Inferior parietal cortex (tissue), 1 donor: ENCODE measurements around the gene QSOX1.
"Not testable (repeated sequence)": the region's sequence is repeated elsewhere in the genome, so short reads cannot be mapped to it uniquely, and the experiment has no call there.

Experiments
- DNase-seq: peaks from one replicate; pipeline ENCODE4 v3.0.0-alpha.2; 2016; ENCODE audit errors: extremely low spot score

The QSOX1 gene

DNA sequence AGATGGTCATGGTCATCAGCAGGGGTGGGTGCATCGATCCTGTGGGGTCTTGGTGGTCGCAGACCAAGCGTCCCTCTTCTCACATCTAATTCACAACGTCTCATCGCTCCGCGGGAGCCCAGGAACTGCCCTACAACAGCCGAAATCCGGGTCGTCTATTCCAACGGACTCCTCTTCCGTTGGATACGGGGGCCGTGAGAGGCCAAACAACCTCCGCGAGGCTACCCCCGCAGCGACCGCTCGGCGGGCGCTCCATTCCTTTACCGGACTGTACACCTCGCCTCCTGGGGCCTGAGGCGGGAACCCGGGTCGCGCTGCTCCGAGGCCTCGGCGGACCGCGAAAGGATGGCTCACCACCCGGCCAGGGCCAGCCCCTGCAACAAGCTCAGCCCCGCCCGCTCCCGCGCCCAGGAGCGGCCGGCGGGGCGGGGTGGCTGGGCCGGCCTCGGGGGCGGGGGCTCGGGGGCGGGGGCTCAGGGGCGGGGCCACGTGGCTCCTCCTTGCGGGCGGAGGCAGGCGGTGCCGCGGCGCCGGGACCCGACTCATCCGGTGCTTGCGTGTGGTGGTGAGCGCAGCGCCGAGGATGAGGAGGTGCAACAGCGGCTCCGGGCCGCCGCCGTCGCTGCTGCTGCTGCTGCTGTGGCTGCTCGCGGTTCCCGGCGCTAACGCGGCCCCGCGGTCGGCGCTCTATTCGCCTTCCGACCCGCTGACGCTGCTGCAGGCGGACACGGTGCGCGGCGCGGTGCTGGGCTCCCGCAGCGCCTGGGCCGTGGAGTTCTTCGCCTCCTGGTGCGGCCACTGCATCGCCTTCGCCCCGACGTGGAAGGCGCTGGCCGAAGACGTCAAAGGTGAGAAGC, at the start of gene QSOX1:
Gene QSOX1, plus strand, starts transcription at position 545 of the 857 bp plus-strand sequence. Its CDS starts 39 bp downstream, at position 584.
- peak; percentile 91 for DNase-seq

DNA sequence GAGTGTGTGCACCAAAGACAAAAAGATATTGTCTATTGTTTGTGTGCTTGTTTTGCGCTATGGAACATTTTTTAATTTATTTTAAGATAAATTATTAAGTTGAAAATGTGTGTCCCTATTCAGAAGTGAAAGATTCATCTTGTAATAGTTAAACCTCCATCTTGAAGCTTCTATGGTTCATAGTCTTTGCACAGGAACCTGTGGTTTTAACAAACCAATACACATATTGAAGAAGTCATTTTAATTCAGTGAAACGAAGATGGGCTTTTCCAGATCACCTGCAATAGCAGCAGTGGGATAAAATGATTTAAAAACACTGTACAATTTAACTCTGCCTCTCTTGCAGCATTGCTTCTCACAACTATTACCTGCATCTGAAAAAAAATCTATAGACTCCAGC, 42.6 kb upstream of the QSOX1 start:
- no peak for DNase-seq

DNA sequence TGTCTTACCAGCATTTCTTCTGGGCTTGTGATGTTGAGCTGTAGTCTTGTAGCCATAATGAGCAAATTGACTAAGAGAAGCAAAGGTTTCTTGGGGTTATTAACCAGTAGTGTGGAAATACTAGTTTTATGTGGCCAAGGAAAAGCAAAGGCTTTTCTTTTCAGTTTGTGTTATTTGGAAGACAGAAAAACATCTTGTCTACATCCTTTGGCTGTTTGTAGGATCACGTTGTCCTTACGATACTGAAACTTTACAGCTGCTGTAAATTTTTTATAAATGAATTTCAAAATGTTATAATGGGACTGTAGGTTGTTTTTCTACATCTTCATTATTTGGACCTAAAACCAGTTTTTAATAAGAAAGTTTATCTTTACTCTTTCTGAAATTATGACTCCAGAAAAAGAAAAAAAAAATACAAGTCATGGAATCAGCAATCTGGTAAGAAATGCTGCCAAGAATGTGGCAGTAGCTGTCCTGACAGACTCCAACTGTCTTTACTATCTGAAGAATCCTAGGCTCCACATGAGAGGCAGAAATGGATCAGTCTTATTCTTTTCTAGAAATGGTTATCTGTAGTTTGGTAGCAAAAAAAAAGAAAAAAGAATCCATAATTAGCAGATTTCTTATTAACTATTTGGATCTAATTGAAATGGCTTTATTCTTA, 41.6 kb upstream of the QSOX1 start:
- DNase-seq = no peak

GRCh38 chr1:180114396-180114945, 40.2 kb upstream of the QSOX1 start:
- DNase-seq = no peak

DNA sequence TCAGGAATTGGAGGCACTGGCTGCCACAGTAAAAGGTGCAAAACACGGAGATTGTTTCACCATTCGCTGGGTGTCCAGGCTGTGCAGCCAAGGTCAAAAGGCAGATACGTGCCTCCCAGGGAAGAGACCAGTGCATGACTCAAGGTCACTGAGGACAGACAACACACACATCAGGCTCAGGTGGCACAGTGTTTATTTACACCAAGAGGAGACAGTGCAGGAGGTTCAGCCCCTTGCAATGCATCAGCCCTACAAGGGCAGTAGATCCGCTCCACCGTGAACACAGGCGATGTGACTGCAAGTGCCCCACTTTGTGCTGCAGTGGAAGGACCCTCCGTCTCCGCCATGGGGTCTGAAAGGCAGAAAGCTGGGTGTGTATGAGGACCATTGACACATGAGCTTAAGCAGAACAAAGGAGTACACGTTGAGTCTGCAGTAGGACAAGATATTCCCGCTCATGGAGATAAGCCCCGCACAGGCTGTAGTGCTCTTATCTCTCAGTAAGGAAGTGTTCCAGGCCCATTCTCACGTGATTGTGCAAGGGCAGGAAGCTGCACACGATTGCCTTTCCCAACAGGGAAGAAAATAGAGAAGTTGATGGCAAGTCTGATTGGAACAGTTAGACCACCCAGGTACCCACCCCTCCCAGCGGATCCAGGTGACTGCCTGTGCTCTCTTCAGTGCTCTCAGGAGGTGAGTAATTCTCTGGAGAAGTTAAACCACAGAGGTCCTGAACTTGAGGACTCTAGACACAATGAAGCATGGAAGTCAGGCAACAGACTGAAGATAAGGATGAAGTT, 37.5 kb upstream of the QSOX1 start:
- no peak for DNase-seq

DNA sequence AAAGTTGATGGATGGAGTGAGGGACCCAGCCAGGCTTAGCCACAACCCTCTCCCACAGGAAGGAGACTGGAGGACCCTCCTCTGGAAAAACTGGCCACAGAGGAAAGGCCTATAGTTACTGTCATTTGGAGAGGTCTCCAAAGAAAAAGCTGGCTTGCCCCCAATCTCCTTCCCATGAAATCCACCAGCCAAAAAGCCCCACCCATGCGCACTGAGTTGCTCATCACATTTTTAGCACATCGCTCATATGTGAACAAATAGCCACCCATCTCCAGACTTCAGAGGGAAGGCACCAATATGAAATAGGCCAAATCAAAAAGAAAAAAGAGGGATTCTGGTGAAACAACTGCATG, 36.9 kb upstream of the QSOX1 start:
- DNase-seq = no peak

- no peak for DNase-seq
Measured at GRCh38 chr1:180119837-180120236, 34.8 kb upstream of the QSOX1 start.

GRCh38 chr1:180123463-180123936, 31.2 kb upstream of the QSOX1 start:
- DNase-seq = no peak

DNA sequence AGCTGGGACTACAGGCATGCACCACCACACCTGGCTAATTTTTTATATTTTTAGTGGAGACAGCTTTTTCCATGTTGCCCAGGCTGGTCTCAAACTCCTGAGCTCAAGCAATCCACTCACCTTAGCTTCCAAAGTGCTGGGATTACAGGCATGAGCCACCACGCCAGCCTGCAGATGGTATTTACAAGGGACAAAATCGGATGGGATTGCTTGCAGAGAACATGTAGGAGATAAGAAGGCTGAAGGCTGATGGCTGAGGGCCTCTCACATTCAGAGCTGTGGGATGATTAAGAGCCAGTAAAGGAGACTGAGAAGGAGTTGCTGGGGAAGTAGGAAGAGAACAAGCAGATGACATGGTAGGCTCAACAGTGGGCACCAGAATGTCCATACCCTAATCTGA, 24.0 kb upstream of the QSOX1 start:
- no peak for DNase-seq

DNA sequence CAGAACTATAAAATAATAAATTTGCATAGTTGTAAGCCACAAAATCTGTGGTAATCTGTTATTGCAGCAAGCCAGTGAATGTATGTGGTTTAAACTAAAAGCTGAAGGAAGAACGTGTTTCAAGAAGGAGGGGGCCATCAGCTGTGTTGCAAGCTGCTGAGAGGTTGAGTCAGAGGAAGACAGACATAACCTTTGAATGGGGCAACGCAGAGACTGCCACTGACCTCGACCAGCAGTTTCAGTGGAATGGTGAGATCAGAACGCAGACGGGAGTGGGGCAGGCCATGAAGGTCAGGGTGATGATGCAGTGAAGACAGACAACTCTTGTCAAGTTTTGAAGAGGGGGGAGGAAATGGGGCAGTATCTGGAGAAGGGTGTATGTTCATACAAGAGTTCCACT, 23.2 kb upstream of the QSOX1 start:
- DNase-seq = no peak

DNA sequence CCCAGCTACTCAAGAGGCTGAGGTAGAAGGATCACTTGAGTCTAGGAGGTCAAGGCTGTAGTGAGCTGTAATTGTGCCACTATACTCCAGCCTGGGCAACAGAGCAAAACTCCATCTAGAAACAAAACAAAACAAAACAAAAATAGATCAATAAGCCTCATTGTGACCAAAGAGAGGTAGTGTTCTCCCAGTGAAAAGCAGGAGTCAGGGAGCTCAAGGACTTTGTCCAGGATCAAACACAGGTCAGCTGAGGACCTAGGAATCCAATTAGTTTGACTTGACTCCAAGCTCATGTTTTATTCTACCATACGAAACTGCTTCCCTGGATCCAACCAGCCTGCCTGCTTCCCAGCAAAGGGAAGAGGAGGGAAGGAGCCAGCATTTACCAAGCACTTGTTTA, 21.5 kb upstream of the QSOX1 start:
- DNase-seq = no peak

DNA sequence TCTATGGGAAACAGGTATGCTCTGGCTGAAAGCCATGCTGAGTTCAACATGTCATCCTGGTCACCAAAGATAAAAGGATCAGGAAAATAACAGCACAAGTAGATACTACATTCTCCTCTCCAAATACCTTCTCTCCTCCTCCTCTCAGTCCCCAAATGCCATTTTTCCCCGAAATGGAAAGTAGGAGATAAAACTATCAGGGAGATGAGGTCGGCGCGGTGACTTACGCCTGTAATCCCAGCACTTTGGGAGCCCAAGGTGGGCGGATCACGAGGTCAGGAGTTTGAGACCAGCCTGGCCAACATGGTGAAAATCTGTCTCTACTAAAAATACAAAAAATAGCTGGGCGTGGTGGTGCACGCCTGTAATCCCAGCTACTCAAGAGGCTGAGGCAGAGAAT, 21.0 kb upstream of the QSOX1 start:
- not testable (repeated sequence) for DNase-seq

DNA sequence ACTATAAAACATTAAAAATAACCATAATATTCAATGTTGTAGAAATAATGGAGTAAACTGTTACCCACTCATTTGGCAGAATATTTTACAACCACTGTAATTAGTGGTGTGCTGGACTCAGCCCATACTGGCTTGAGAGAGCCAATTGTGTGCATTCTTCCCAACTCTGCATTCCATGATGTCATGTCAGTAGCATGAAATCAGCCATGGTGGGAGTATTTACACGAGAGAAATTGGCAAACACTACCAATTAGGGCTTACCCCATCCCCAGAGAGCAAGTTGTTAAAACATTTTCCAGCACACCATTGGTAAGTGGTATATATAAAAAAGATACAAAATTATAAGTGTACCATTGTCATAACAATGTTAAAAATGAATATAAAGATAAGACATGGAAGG, 19.1 kb upstream of the QSOX1 start:
- no peak for DNase-seq

DNA sequence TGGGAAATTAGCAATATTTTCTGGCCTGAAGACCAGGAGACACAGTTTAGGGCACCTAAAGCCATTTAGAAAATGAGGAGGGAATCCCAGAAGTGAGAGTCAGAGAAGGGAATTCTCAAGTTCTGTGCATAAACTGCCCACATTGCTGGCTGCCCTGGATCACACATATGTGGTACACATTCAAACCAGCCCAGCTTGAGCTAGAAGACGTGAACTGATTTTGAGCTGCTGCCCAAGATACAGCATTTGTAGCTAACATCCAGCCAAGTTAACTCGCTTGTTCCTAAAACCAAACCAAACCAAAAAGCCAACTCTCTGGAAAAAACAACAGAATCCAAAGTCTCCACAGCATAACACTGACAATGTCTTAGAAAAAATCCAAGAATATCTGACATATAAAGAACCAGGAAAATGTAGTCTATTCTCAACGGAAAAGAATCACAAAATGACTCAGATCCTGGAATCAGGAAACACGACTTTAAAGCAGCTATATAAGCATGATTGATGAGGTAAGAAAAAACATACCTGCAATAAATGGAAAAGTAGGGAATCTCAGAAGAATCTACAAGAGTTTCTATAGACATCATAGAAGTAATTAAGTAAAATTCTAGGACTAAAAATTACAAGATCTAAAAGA, 18.2 kb upstream of the QSOX1 start:
- no peak for DNase-seq

GRCh38 chr1:180136968-180137356, 17.7 kb upstream of the QSOX1 start:
- no peak for DNase-seq

- no peak for DNase-seq
Measured at GRCh38 chr1:180137776-180138175, 16.9 kb upstream of the QSOX1 start.

DNA sequence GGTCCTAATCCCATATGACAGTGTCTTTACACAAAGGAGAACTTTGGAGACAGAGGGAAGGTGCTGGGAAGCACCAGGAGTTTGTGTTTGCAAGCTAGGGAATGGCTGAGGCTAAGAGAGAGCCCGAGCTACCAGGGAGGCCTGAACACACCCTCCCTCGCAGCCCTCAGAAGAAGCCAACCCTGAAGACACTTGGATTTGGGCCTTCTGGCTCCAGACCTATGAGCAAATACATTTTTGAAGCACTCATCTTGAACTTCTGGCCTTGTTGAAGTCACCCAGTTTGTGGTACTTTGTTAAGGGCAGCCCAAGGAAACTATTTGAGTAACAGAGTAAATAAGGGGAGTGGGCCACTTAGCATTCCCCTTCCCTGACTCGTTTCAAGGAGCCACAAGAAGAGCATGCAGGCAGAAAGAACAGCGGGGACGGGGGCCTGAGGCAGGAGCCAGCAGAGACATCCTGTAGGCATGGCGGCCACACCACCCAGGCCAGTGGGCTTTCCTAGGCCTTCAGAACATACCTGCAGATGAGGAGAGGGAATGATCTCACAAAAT, 13.2 kb upstream of the QSOX1 start:
- DNase-seq = no peak

GRCh38 chr1:180143359-180143758, 11.3 kb upstream of the QSOX1 start:
- DNase-seq = no peak

DNA sequence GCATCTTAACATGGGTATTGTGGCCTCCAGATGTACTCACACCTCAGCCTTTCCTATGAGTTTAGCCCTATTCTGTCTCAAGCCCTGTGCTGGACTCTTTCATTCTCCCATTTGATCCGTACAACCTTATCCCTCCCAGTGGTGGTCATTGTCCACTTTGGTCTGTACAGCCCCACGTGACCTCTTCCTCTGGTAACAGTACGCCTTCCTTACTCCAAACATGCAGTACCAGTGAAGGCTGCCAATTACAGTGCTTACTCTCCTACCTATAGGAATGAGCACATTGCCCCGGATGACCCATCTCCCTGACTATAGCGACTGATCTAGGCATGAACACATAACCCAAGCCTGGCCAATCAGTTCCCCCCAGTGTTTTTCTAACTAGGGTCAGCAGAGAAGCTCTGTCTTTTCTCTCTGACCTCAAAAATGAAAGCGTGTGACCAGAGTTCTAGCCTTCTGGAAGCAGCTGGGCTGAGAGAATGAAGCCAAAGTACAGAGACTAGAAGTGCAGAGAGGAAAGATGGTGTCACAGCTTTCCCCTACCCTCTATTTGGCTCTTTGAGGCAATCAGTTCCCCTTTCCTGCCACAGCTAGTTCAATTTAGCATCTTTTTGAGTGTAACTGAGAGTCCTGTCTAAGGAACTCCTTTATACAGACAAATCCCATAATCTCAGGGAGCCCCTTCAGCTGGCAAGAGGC, 9.9 kb upstream of the QSOX1 start:
- no peak for DNase-seq

DNA sequence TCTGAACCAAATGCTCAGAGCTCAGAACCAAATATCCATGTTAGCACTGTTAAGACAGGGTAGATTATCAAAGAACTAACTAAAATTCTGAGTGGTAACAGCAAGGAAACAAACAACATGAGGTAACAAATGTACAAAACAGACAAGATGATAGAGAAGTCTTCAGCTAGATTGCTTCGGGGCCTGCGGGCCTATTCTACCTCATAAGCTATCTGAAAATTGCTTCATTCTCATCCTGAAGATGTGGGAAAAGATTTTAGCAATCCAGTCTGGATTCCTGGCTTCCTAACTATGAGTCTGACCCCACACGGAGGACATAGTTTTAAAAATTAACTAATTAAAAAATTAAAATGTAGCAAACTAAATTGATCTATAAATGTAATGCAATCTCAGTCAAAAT, 9.2 kb upstream of the QSOX1 start:
- no peak for DNase-seq

DNA sequence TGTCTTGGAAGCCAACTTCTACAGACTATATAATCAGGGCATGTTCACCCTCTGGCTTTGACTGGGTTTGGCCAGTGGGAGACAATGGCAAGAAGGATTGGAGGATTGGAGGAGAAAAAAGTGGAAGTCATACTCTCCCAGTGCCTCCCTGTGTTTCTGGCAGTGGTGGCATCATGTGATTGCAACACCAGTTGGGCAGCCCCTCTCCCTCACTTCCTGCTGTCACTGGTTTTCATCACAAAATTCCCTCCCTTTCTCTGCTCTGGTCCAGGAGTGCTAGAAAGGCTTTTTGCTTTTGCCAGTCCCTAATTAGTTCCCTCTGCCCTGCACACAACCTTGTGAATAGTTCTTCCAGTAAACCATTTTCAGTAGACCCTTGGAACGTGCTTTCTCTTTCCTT, 3.7 kb upstream of the QSOX1 start:
- DNase-seq = no peak
